ENCODE measurements around the gene TRIP11. TPM values are rescaled to one million over a fixed set of nuclear protein-coding genes. Genes with fewer than 3 reads are reported as not detected.

The TRIP11 gene
- total RNA-seq, 1 donor from 2014 or later: 28.4 TPM

DNA sequence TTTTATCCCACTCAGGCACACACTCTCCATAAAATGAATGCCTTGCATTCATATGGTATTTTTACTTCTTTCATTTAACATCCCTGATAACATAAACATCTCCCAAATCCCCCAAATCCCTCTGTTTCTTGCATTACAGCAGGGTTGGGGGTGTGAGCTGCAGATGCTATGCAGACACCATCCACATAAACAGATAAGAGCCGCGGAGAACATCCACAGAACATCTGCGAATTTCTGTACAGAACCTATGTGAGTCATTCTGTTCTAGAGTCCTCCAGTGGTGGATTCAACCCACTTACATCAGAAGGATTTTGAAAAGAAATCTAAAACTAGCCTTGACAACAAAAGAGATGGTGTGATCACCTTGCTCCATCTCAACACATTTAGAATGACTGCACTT lies 112.7 kb downstream of the TRIP11 start:
- Histone ChIP-seq H3K9ac (no peak overlapping the region), H4K20me1 (ENCODE audit: low read depth) (no peaks in the 10 kb centered on the region), H3K27me3 (no peaks in the 10 kb centered on the region), H3K36me3 (no peaks in the 10 kb centered on the region), H3K4me3 (no peak overlapping the region), H3K79me2 (ENCODE audit: low read depth) (no peaks in the 10 kb centered on the region), H3K9me3 (ENCODE audit: low read depth) (no peaks in the 10 kb centered on the region), H3K4me1 (no peaks in the 10 kb centered on the region), H3F3A (ENCODE audit: low read depth) (no peaks in the 10 kb centered on the region), H2AFZ (replicated peaks) (no peak overlapping the region), H3K4me2 (no peak overlapping the region), H3K27ac (no peak overlapping the region)
- no peak overlapping the region for H3K27ac Mint-ChIP-seq
- no peaks in the 10 kb centered on the region for H3K9me3 Mint-ChIP-seq
- no peak for DNase-seq (ENCODE audit: low spot score)
- no peaks in the 10 kb centered on the region for H3K27me3 Mint-ChIP-seq (ENCODE audit: insufficient read depth, low read depth)
- no peak overlapping the region for H3K4me3 Mint-ChIP-seq
- H3K4me1 Mint-ChIP-seq: no peaks in the 10 kb centered on the region
- TF ChIP-seq EZH2phosphoT487 (IDR thresholded peaks at IDR 0.05) (no peak), EZH2 (IDR thresholded peaks at IDR 0.05) (no peak)
- TF ChIP-seq, protein P1, sequence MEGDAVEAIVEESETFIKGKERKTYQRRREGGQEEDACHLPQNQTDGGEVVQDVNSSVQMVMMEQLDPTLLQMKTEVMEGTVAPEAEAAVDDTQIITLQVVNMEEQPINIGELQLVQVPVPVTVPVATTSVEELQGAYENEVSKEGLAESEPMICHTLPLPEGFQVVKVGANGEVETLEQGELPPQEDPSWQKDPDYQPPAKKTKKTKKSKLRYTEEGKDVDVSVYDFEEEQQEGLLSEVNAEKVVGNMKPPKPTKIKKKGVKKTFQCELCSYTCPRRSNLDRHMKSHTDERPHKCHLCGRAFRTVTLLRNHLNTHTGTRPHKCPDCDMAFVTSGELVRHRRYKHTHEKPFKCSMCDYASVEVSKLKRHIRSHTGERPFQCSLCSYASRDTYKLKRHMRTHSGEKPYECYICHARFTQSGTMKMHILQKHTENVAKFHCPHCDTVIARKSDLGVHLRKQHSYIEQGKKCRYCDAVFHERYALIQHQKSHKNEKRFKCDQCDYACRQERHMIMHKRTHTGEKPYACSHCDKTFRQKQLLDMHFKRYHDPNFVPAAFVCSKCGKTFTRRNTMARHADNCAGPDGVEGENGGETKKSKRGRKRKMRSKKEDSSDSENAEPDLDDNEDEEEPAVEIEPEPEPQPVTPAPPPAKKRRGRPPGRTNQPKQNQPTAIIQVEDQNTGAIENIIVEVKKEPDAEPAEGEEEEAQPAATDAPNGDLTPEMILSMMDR (IDR thresholded peaks at IDR 0.05): no peak
- H3K36me3 Mint-ChIP-seq: no peaks in the 10 kb centered on the region

DNA sequence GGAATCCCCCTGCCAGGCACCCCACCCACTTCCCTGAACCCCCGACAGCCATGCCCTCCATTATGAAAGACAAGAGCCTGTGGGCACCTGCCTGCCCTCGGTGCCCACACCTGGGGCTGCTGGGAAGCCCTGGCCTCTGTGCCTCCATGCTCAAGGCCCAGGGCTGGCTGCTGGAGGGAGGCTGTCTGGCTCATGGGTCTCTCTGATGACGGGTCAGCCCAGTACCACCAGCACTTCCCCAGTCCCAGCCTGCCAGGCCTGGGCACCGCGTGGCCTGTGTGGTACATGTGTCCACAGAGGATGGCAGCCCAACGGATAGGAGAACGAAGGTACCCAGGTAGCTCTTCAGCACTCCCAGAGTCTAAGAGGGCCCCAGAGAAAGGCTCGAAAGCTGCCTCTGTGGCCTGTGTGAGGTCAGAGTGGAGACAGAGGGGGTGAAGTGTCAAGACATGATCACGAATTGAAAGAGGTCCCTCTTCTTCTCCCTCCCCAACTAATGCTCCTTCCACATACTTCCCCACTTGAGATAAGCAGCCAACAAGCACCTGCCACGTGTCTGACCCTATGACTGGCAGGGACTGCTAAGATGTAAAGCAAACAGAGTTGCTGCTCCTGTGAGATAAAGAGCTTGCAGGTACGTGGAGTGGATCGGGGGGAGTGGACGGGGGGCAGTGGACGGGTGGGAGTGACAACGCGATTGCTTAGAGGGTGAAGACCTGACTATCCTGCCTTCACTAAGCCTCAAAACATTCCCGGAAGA lies 113.5 kb downstream of the TRIP11 start:
- H3K27me3 Mint-ChIP-seq (ENCODE audit: insufficient read depth, low read depth): no peaks in the 10 kb centered on the region
- no peaks in the 10 kb centered on the region for H3K4me1 Mint-ChIP-seq

DNA sequence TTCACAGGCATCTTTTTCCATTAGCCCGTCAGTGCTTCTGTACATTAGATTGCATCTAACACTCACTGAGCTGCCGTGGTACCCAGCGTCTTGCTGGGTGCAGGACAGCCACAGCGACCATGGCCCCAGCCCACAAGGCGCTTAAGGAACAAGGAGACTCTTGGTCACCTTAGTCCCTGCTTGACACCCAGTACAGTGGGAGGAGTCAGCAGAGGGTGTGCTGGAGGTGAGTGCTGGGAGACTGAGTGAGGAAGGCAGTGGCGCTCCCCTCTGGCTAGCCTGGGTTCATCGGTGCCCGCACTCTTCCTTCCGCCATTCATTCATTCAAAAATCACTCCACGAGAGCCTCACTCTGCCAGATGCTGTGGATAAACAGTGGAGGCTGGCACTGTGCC lies 114.1 kb downstream of the TRIP11 start:
- H3K4me3 Mint-ChIP-seq: no peak overlapping the region
- no peaks in the 10 kb centered on the region for H4K20me1 ChIP-seq (ENCODE audit: low read depth)
- no peak overlapping the region for H2AFZ ChIP-seq (replicated peaks)
- no peaks in the 10 kb centered on the region for H3K79me2 ChIP-seq (ENCODE audit: low read depth)
- no peak overlapping the region for H3K4me2 ChIP-seq
- no peaks in the 10 kb centered on the region for H3K9me3 ChIP-seq (ENCODE audit: low read depth)
- no peaks in the 10 kb centered on the region for H3K27me3 ChIP-seq
- DNase-seq (ENCODE audit: low spot score): no peak
- no peaks in the 10 kb centered on the region for H3K9me3 Mint-ChIP-seq
- no peak overlapping the region for H3K4me3 ChIP-seq
- no peak overlapping the region for H3K27ac ChIP-seq
- no peaks in the 10 kb centered on the region for H3K4me1 ChIP-seq
- H3F3A ChIP-seq (ENCODE audit: low read depth): no peaks in the 10 kb centered on the region
- H3K36me3 ChIP-seq: no peaks in the 10 kb centered on the region
- H3K4me1 Mint-ChIP-seq: no peaks in the 10 kb centered on the region
- TF ChIP-seq EZH2phosphoT487 (IDR thresholded peaks at IDR 0.05) (no peak), EZH2 (IDR thresholded peaks at IDR 0.05) (no peak)
- TF ChIP-seq, protein P1 (IDR thresholded peaks at IDR 0.05): no peak
- H3K9ac ChIP-seq: no peak overlapping the region
- no peaks in the 10 kb centered on the region for H3K27me3 Mint-ChIP-seq (ENCODE audit: insufficient read depth, low read depth)
- H3K36me3 Mint-ChIP-seq: no peaks in the 10 kb centered on the region
- H3K27ac Mint-ChIP-seq: no peak overlapping the region

More for the DNA sequence above, 113.5 kb downstream of the TRIP11 start:
- no peak overlapping the region for H3K27ac Mint-ChIP-seq
- Histone ChIP-seq H3K4me3 (no peak overlapping the region), H4K20me1 (ENCODE audit: low read depth) (no peaks in the 10 kb centered on the region), H3K9me3 (ENCODE audit: low read depth) (no peaks in the 10 kb centered on the region), H3K36me3 (no peaks in the 10 kb centered on the region), H3K9ac (no peak overlapping the region), H3K27ac (no peak overlapping the region), H2AFZ (replicated peaks) (no peak overlapping the region), H3K4me1 (no peaks in the 10 kb centered on the region), H3K79me2 (ENCODE audit: low read depth) (no peaks in the 10 kb centered on the region), H3F3A (ENCODE audit: low read depth) (no peaks in the 10 kb centered on the region), H3K4me2 (no peak overlapping the region), H3K27me3 (no peaks in the 10 kb centered on the region)
- no peak overlapping the region for H3K4me3 Mint-ChIP-seq
- no peaks in the 10 kb centered on the region for H3K36me3 Mint-ChIP-seq
- TF ChIP-seq EZH2 (IDR thresholded peaks at IDR 0.05): no peak
- TF ChIP-seq, protein P1 (IDR thresholded peaks at IDR 0.05): no peak
- no peak for TF ChIP-seq EZH2phosphoT487 (IDR thresholded peaks at IDR 0.05)
- DNase-seq (ENCODE audit: low spot score): no peak
- H3K9me3 Mint-ChIP-seq: no peaks in the 10 kb centered on the region
